Omental fat pad (tissue), 4 donors: ENCODE measurements around the gene ZBTB4. TPM values are rescaled to one million over a fixed set of nuclear protein-coding genes. Genes with fewer than 3 reads are reported as not detected.

ENCODE experiments used
- ATAC-seq: fragments of 150-250 bp; one replicate; pipeline ENCODE4 v1.9.1; 2016; ENCODE audit warnings: mild to moderate bottlenecking, moderate library complexity; ENCODE audit not compliant: low FRiP score
- DNase-seq: peaks from one replicate; pipeline ENCODE4 v3.0.0-alpha.2; 2019; ENCODE audit warnings: low spot score
- CTCF ChIP-seq, 3 donors: fragments of 450-650 bp; IDR thresholded peaks; one replicate each; pipeline ENCODE4 v1.5.1; 2016 to 2017; ENCODE audit warnings: antibody characterized with exemption in 3 of 3, mild to moderate bottlenecking in 3 of 3, moderate library complexity in 2 of 3
- total RNA-seq, 4 donors: library from RNA; depleted of rRNA; stranded (reverse); fragments of >200 nt; gene quantifications; one replicate each; pipeline ENCODE4 v1.1.0, GENCODE V29; 2016

Gene ZBTB4
- total RNA-seq, 4 donors from 2014 or later = 27.5 to 57.9 (median 38.5) TPM

GRCh38 chr17:7512824-7513540 is 33.6 kb upstream of the ZBTB4 start:
- DNase-seq = no peak
- no peak for ATAC-seq
- no peak for TF ChIP-seq CTCF (IDR thresholded peaks at IDR 0.05)

- ATAC-seq (no peak), DNase-seq (no peak)
- no peak for TF ChIP-seq CTCF (IDR thresholded peaks at IDR 0.05)
These were observed 32.7 kb upstream of the ZBTB4 start for GRCh38 chr17:7512105-7512504.

- DNase-seq (no peak), ATAC-seq (no peak)
- no peak for TF ChIP-seq CTCF (IDR thresholded peaks at IDR 0.05)
These were observed 31.7 kb upstream of the ZBTB4 start for GRCh38 chr17:7511108-7511507.

- TF ChIP-seq CTCF (IDR thresholded peaks at IDR 0.05) = no peak
- no peak for ATAC-seq
- no peak for DNase-seq
These were observed 30.5 kb upstream of the ZBTB4 start for GRCh38 chr17:7509937-7510336.

GRCh38 chr17:7508846-7509245 is 29.4 kb upstream of the ZBTB4 start:
- DNase-seq (no peak), ATAC-seq (no peak)
- TF ChIP-seq CTCF (IDR thresholded peaks at IDR 0.05) = no peak

- no peak for ATAC-seq
- DNase-seq = no peak
- no peak for TF ChIP-seq CTCF (IDR thresholded peaks at IDR 0.05)
These were observed 28.7 kb upstream of the ZBTB4 start for GRCh38 chr17:7508145-7508544.

GRCh38 chr17:7503521-7503920 is 24.1 kb upstream of the ZBTB4 start:
- DNase-seq = no peak
- no peak for ATAC-seq
- TF ChIP-seq CTCF (IDR thresholded peaks at IDR 0.05) = no peak
